OCI-LY1 (cell line): ENCODE data around the gene FARS2.

Source experiments
- H2AFZ ChIP-seq: fragments of 200-600 bp; sonication (generic), shearing (Covaris generic); 2 replicates; pipeline ENCODE4 v1.6.0; 2014; ENCODE audit warnings: antibody characterized with exemption, mild to moderate bottlenecking, low read length
- H3F3A ChIP-seq: fragments of 200-600 bp; sonication (generic), shearing (Covaris generic); 2 replicates; pipeline ENCODE4 v1.6.0; 2014; ENCODE audit warnings: mild to moderate bottlenecking, antibody characterized with exemption, low read length, moderate library complexity; ENCODE audit not compliant: insufficient read depth
- H3K27ac ChIP-seq: fragments of 200-600 bp; sonication (generic); 2 replicates; pipeline ENCODE4 v1.5.1; 2014; ENCODE audit warnings: low read length, mixed run types, mild to moderate bottlenecking, low read depth; ENCODE audit not compliant: poor library complexity, severe bottlenecking
- H3K27me3 ChIP-seq: fragments of 200-600 bp; sonication (generic); 2 replicates; pipeline ENCODE4 v1.6.0; 2014; ENCODE audit warnings: antibody characterized with exemption, mild to moderate bottlenecking, low read length, moderate library complexity; ENCODE audit not compliant: insufficient read depth
- H3K36me3 ChIP-seq: fragments of 200-600 bp; sonication (generic); 2 replicates; pipeline ENCODE4 v1.6.1; 2014; ENCODE audit warnings: mild to moderate bottlenecking, antibody characterized with exemption, low read length, moderate library complexity, mixed read lengths; ENCODE audit not compliant: insufficient read depth
- H3K4me1 ChIP-seq: fragments of 200-600 bp; sonication (generic); 2 replicates; pipeline ENCODE4 v1.5.1; 2014; ENCODE audit warnings: mild to moderate bottlenecking, low read length, moderate library complexity; ENCODE audit not compliant: insufficient read depth, severe bottlenecking
- H3K4me2 ChIP-seq: fragments of 200-600 bp; sonication (generic), shearing (Covaris generic); 2 replicates; pipeline ENCODE4 v1.6.1; 2014; ENCODE audit warnings: low read length
- H3K4me3 ChIP-seq: fragments of 200-600 bp; sonication (generic); 2 replicates; pipeline ENCODE4 v1.5.1; 2014; ENCODE audit warnings: low read length, low read depth, mild to moderate bottlenecking, mixed read lengths; ENCODE audit not compliant: poor library complexity, severe bottlenecking
- H3K79me2 ChIP-seq: fragments of 200-600 bp; shearing (Covaris generic); 2 replicates; pipeline ENCODE4 v1.6.1; 2016; ENCODE audit warnings: mixed run types, low read length, mixed read lengths; ENCODE audit not compliant: insufficient read depth
- H3K9ac ChIP-seq: fragments of 200-600 bp; sonication (generic), shearing (Covaris generic); 2 replicates; pipeline ENCODE4 v1.6.1; 2014; ENCODE audit warnings: mild to moderate bottlenecking, low read length, mixed read lengths
- H3K9me2 ChIP-seq: fragments of 200-600 bp; sonication (generic), shearing (Covaris generic); 2 replicates; pipeline ENCODE4 v1.6.1; 2014; ENCODE audit warnings: low read depth, mild to moderate bottlenecking, low read length, mixed read lengths
- H3K9me3 ChIP-seq: fragments of 200-600 bp; shearing (Covaris generic); 2 replicates; pipeline ENCODE4 v1.6.1; 2014; ENCODE audit warnings: low read length, mixed read lengths
- H4K20me1 ChIP-seq: fragments of 200-600 bp; sonication (generic), shearing (Covaris generic); 2 replicates; pipeline ENCODE4 v1.6.0; 2016; ENCODE audit warnings: mild to moderate bottlenecking, low read length; ENCODE audit not compliant: insufficient read depth
- EZH2 ChIP-seq: fragments of 200-600 bp; sonication (generic), shearing (Covaris generic); IDR thresholded peaks from 2 replicates; pipeline ENCODE4 v1.8.0; 2017; ENCODE audit warnings: borderline replicate concordance, mixed run types, mild to moderate bottlenecking, antibody characterized with exemption, low read length, moderate library complexity, mixed read lengths
- TF ChIP-seq, protein P1 (sequence below): fragments of 200-600 bp; sonication (generic), shearing (Covaris generic); IDR thresholded peaks from 2 replicates; pipeline ENCODE4 v1.5.1; 2017; ENCODE audit warnings: mild to moderate bottlenecking, antibody characterized with exemption, low read length, moderate library complexity, mixed read lengths

FARS2 gene

DNA sequence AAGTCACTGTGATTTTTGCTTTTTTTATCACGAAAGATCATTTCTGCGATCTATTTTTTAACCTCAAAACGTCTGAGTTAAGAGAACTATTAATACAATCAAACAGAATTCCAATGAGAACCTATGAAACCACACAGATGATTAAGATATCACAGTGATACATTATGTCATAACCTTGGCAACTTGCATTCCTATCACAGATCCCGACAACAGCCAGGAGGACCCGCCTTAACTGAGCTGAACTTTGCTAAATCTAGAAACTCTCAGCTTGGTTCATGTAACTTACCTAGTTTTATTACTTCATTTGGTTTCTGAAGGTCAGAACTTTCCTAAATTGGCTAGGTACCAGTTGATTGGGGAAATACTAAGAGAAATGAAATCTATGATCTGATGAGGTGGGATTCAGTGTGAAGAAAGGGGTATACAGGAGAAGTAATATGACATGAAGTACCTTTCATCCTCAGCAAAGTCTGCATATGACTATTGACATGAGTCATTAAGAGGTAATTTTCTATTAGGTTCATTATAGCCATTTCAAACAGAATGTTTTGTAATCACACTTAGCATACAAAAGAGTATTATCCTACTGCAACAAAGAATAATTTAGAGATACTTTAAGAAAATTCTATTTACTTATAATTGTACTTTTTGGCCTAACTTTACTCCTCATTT lies 11.7 kb upstream of the FARS2 start:
- Histone ChIP-seq H2AFZ (no peak overlapping the region), H3K27me3 (no peaks in the 10 kb centered on the region), H3K36me3 (peaks cover 18% of the 10 kb centered on the region), H3K9me2 (no peaks in the 10 kb centered on the region), H4K20me1 (no peaks in the 10 kb centered on the region), H3K9me3 (no peaks in the 10 kb centered on the region), H3K79me2 (0 out of 2 replicates have a peak, but pooled peaks cover 11% of the 10 kb centered on the region), H3K9ac (no peak overlapping the region), H3K4me3 (no peak overlapping the region), H3K4me2 (no peak overlapping the region), H3K27ac (no peak overlapping the region), H3K4me1 (no peaks in the 10 kb centered on the region), H3F3A (no peaks in the 10 kb centered on the region)
- TF ChIP-seq, protein P1, sequence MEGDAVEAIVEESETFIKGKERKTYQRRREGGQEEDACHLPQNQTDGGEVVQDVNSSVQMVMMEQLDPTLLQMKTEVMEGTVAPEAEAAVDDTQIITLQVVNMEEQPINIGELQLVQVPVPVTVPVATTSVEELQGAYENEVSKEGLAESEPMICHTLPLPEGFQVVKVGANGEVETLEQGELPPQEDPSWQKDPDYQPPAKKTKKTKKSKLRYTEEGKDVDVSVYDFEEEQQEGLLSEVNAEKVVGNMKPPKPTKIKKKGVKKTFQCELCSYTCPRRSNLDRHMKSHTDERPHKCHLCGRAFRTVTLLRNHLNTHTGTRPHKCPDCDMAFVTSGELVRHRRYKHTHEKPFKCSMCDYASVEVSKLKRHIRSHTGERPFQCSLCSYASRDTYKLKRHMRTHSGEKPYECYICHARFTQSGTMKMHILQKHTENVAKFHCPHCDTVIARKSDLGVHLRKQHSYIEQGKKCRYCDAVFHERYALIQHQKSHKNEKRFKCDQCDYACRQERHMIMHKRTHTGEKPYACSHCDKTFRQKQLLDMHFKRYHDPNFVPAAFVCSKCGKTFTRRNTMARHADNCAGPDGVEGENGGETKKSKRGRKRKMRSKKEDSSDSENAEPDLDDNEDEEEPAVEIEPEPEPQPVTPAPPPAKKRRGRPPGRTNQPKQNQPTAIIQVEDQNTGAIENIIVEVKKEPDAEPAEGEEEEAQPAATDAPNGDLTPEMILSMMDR = no peak
- no peak for TF ChIP-seq EZH2

DNA sequence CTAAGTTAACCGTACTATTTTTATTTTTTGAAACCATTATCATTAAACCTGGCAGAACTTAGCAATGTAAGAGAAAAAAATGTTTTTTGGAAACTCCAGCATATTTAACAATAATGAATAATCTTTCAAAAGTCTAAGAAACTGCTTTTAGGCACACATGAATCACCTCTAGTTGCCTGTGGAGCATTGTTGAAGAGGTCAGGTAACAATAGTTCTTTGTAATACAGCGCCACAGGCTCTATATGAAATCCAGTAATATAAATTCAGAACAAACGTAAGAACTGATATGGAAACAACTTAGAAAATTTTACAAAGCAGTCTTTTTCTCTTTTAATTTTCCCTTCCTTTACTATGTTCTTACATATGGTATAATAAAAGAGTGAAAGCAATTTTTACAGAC lies 10.9 kb upstream of the FARS2 start:
- H4K20me1 ChIP-seq = no peaks in the 10 kb centered on the region

DNA sequence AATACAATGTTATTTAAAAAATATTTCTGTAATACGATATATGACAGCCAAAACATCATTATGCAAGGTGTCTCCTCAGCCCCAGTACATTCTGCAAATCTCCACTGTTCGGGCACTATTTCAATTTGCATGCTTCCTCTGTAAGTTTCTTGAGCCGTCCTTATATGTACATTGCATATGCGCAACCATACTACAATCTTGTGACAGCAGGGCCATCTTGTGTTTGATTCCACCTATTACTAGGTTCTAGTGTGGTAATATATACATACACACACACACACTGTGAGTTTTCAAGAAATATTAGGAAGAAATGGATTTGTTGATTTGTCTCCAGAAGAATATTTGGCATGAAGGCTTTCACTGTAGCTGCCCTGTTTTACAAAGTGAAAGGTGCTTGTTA lies 10.4 kb upstream of the FARS2 start:
- Histone ChIP-seq H3K4me1 (no peaks in the 10 kb centered on the region), H3K4me2 (no peak overlapping the region), H3K27me3 (no peaks in the 10 kb centered on the region), H3F3A (no peaks in the 10 kb centered on the region), H3K27ac (no peak overlapping the region), H3K9me3 (no peaks in the 10 kb centered on the region), H3K79me2 (0 out of 2 replicates have a peak, but pooled peaks cover 11% of the 10 kb centered on the region), H2AFZ (no peak overlapping the region), H3K9ac (no peak overlapping the region), H4K20me1 (no peaks in the 10 kb centered on the region), H3K4me3 (no peak overlapping the region), H3K9me2 (no peaks in the 10 kb centered on the region), H3K36me3 (peaks cover 18% of the 10 kb centered on the region)
- TF ChIP-seq, protein P1 = no peak
- TF ChIP-seq EZH2 = no peak

More for the DNA sequence above, 10.9 kb upstream of the FARS2 start:
- Histone ChIP-seq H3K4me3 (no peak overlapping the region), H3K9me3 (no peaks in the 10 kb centered on the region), H3K9ac (no peak overlapping the region), H3F3A (no peaks in the 10 kb centered on the region), H3K4me2 (no peak overlapping the region), H3K4me1 (no peaks in the 10 kb centered on the region), H3K36me3 (peaks cover 18% of the 10 kb centered on the region), H3K27ac (no peak overlapping the region), H3K27me3 (no peaks in the 10 kb centered on the region), H3K79me2 (0 out of 2 replicates have a peak, but pooled peaks cover 11% of the 10 kb centered on the region), H2AFZ (no peak overlapping the region), H3K9me2 (no peaks in the 10 kb centered on the region)
- TF ChIP-seq EZH2 = no peak
- TF ChIP-seq, protein P1 = no peak
